Measurements from ENCODE around the gene NHLRC2. TPM values are rescaled to one million over a fixed set of nuclear protein-coding genes. Genes with fewer than 3 reads are reported as not detected.

The NHLRC2 gene
- polyA plus RNA-seq, 3 donors: 2.8 to 6.9 (median 5.3) TPM

- Mint-ChIP-seq H3K4me3 (peak overlapping the region; percentile 96), H3K4me1 (peaks cover 45% of the 10 kb centered on the region), H3K27me3 (ENCODE audit: low read depth in 3 of 3) (no peaks in the 10 kb centered on the region), H3K36me3 (peaks cover 10 to 16% of the 10 kb centered on the region in 2 donors), H3K9me3 (peaks cover 0 to 2% (median 0%) of the 10 kb centered on the region in 7 donors), H3K27ac (peak overlapping the region; percentile 94 to 98 (median 98))
- peak; percentile 19 for TF ChIP-seq CTCF (IDR thresholded peaks at IDR 0.05)
- Histone ChIP-seq H3K79me2 (ENCODE audit: insufficient read depth, low read length) (peaks cover 81% of the 10 kb centered on the region), H3K4me2 (replicated peaks; ENCODE audit: extremely low read depth, low read length, poor library complexity, severe bottlenecking) (peak overlapping the region; percentile 79), H3K36me3 (replicated peaks in 1 of 2; ENCODE audit: control insufficient read depth in 1 of 2, insufficient read depth in 2 of 2, low read length in 2 of 2) (peaks cover 7 to 8% of the 10 kb centered on the region in 2 donors), H2AFZ (ENCODE audit: insufficient read depth, low read depth, low read length, poor library complexity, severe bottlenecking) (peak overlapping the region; percentile 94), H3K9me3 (replicated peaks in 1 of 2; ENCODE audit: control insufficient read depth in 1 of 2, insufficient read depth in 1 of 2, low read length in 2 of 2) (no peaks in the 10 kb centered on the region), H3K4me1 (ENCODE audit: control insufficient read depth in 1 of 2, insufficient read depth in 2 of 2, low read length in 2 of 2) (peaks cover 27 to 47% of the 10 kb centered on the region in 2 donors), H3K9ac (ENCODE audit: insufficient read depth, low read length, poor library complexity, severe bottlenecking) (peak overlapping the region; percentile 96), H3K27me3 (ENCODE audit: control insufficient read depth in 2 of 2, insufficient read depth in 2 of 2, low read length in 2 of 2) (no peaks in the 10 kb centered on the region), H3K4me3 (replicated peaks in 1 of 3; ENCODE audit: low read depth in 2 of 3, low read length in 3 of 3) (peak overlapping the region; percentile 90 to 94 (median 92)), H4K20me1 (ENCODE audit: insufficient read depth, low read length) (peaks cover 4% of the 10 kb centered on the region), H3K27ac (ENCODE audit: low read depth in 1 of 2, low read length in 2 of 2) (peak overlapping the region; percentile 77 to 95)
- 1% methylated on average over 61 of the region's 62 CpGs for WGBS (ENCODE audit: insufficient coverage)
- intact Hi-C loops (cut with micrococcal nuclease): no loop called here
- DNase-seq: peak; percentile 46 to 80 (median 57)
Observed at GRCh38 chr10:113854761-113855588, 514 bp downstream of the NHLRC2 start.

- Histone ChIP-seq H2AFZ (ENCODE audit: insufficient read depth, low read depth, low read length, poor library complexity, severe bottlenecking) (no peak overlapping the region), H3K9ac (ENCODE audit: insufficient read depth, low read length, poor library complexity, severe bottlenecking) (no peak overlapping the region), H3K79me2 (ENCODE audit: insufficient read depth, low read length) (peaks cover 89% of the 10 kb centered on the region), H3K4me3 (replicated peaks in 1 of 3; ENCODE audit: low read depth in 2 of 3, low read length in 3 of 3) (no peak overlapping the region), H3K27ac (ENCODE audit: low read depth in 1 of 2, low read length in 2 of 2) (no peak overlapping the region), H3K9me3 (replicated peaks in 1 of 2; ENCODE audit: control insufficient read depth in 1 of 2, insufficient read depth in 1 of 2, low read length in 2 of 2) (no peaks in the 10 kb centered on the region), H3K27me3 (ENCODE audit: control insufficient read depth in 2 of 2, insufficient read depth in 2 of 2, low read length in 2 of 2) (no peaks in the 10 kb centered on the region), H4K20me1 (ENCODE audit: insufficient read depth, low read length) (peaks cover 4% of the 10 kb centered on the region), H3K4me1 (ENCODE audit: control insufficient read depth in 1 of 2, insufficient read depth in 2 of 2, low read length in 2 of 2) (peaks cover 28 to 52% of the 10 kb centered on the region in 2 donors), H3K4me2 (replicated peaks; ENCODE audit: extremely low read depth, low read length, poor library complexity, severe bottlenecking) (peak overlapping the region; percentile 79), H3K36me3 (replicated peaks in 1 of 2; ENCODE audit: control insufficient read depth in 1 of 2, insufficient read depth in 2 of 2, low read length in 2 of 2) (peaks cover 11 to 18% of the 10 kb centered on the region in 2 donors)
- H3K4me1 Mint-ChIP-seq: peaks cover 47% of the 10 kb centered on the region
- no CpG with 5 or more reads among the region's 1 CpG for WGBS (ENCODE audit: insufficient coverage)
- DNase-seq: no peak
- intact Hi-C loops (cut with micrococcal nuclease): no loop called here
- H3K36me3 Mint-ChIP-seq: peaks cover 17 to 23% of the 10 kb centered on the region in 2 donors
- TF ChIP-seq CTCF (IDR thresholded peaks at IDR 0.05): no peak
- no peak overlapping the region for H3K4me3 Mint-ChIP-seq
- peak overlapping the region in 2 of 7 donors; percentile 21 to 25 for H3K27ac Mint-ChIP-seq
- H3K27me3 Mint-ChIP-seq (ENCODE audit: low read depth in 3 of 3): no peaks in the 10 kb centered on the region
- peaks cover 0 to 3% (median 0%) of the 10 kb centered on the region in 7 donors for H3K9me3 Mint-ChIP-seq
Observed at GRCh38 chr10:113856563-113856962, 2.1 kb downstream of the NHLRC2 start.

Data from CD14-positive monocyte (primary cell).